ENCODE data around the gene SYT8.

DNA sequence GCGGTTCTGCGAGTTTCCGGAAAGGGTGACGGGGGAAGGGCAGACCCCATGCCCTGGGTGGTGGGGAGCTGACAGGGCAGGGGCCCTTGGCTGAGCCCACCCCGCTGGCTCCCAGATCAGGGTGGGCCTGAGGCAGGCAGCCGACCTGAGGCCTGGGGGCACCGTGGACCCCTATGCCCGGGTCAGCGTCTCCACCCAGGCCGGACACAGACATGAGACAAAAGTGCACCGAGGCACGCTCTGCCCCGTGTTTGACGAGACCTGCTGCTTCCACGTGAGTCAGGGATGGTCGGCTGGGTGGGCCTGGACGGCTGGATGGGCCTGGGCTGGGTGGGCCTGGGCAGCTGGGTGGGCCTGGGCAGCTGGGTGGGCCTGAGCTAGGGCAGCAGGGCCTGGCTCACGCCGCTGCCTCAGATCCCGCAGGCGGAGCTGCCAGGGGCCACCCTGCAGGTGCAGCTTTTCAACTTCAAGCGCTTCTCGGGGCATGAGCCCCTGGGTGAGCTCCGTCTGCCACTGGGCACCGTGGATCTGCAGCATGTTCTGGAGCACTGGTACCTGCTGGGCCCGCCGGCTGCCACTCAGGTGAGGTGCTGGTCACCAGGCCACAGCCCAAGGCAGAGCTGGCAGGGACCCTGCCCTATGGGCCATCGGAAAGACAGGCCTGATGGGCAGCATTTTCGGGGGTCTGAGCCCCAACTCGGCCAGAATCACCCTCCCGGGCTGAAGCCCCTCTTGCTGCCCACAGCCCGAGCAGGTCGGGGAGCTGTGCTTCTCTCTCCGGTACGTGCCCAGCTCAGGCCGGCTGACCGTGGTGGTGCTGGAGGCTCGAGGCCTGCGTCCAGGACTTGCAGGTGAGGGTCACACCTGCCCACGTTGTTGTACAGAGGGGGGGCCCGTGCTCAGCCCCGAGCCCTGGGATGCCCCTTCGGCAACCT lies 1.5 kb downstream of the SYT8 start:
- TF ChIP-seq RAD21 (IDR thresholded peaks at IDR 0.05; ENCODE audit: low read depth) (no peak), YY1 (IDR thresholded peaks at IDR 0.05; ENCODE audit: extremely low read depth, insufficient replicate concordance, low read depth, low read length) (no peak)
- TF ChIP-seq, protein P1, sequence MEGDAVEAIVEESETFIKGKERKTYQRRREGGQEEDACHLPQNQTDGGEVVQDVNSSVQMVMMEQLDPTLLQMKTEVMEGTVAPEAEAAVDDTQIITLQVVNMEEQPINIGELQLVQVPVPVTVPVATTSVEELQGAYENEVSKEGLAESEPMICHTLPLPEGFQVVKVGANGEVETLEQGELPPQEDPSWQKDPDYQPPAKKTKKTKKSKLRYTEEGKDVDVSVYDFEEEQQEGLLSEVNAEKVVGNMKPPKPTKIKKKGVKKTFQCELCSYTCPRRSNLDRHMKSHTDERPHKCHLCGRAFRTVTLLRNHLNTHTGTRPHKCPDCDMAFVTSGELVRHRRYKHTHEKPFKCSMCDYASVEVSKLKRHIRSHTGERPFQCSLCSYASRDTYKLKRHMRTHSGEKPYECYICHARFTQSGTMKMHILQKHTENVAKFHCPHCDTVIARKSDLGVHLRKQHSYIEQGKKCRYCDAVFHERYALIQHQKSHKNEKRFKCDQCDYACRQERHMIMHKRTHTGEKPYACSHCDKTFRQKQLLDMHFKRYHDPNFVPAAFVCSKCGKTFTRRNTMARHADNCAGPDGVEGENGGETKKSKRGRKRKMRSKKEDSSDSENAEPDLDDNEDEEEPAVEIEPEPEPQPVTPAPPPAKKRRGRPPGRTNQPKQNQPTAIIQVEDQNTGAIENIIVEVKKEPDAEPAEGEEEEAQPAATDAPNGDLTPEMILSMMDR (IDR thresholded peaks at IDR 0.05 in 2 of 3, conservative IDR thresholded peaks at IDR 0.05 in 1 of 3; ENCODE audit: borderline replicate concordance in 1 of 3, insufficient read depth in 1 of 3, low read depth in 2 of 3, low read length in 2 of 3): no peak
